ENCODE measurements around the gene ATP13A3.
A peak's percentile ranks its signal among the peaks of the same experiment; 100 is the strongest.

ATP13A3 gene

DNA sequence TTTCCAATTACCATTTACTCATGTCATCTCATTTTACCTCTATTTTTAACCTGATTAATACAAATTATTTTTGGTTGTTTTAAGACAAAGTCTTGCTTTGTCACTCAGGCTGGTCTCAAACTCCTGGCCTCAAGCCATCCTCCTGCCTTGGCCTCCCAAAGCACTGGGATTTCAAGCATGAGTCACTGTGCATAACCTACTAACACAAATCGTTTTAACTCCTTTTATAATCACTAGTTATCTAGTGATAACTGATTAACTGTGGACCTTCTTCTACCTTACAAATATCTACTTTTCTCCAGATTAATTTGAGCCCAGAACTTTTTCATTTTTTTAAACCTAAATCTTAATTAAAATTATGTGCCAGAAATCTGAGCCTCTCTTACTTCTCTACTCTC, 4.6 kb downstream of the ATP13A3 start:
- DNase-seq: no peak
- in situ Hi-C loops (cut with MboI; ENCODE audit: low pct_unique_long_range_greater_than_20kb, low sequenced_read_pairs): no loop called here

DNA sequence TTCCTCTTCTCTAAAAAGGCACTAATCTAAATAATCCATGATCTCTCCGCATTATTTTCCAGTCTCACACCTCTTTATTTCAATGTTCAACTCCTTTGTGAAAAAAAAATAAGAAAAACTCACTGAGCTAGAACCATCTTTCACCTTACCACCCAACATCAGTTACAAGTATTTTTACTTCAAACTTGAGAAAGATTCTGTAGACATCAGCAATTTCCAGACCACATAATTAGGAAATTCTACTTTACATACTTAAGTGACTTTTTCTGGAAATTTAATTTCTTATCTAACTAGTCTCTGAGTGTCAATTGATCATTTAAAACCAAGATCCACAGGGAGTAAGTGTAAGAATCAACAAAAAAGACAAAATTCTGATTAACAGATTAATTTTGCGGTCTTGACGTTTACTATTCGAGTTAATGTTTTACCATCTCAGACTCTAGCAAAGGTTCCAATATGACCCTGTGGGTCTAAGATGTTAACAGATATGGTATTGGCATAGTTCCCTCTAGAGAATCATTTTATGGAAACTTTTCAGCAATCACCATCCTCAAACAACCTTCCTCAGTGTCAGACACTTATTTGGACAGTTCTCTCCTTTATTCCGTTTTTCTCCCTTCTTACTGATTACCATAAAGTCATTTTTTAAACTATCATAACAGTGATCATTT, 5.1 kb downstream of the ATP13A3 start:
- in situ Hi-C loops (cut with MboI; ENCODE audit: low pct_unique_long_range_greater_than_20kb, low sequenced_read_pairs): no loop called here

DNA sequence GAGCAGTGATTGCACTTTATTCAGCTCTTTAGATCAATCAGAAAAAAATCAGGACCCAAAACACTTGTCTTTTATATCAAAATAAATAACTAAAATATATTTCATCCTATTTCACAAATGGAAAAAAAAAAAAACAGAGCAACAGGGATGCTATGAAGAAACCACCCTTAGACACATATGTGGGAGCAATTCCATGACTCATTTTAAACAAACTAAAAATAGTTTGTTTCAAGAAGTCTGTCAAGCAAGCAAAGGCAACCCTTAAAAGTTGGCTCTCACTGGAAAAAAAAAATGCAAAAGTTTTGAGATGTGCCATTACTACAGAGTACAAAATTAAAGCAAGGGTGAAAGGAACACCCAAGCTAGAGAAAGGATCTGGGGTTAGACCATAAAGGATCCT, 5.7 kb downstream of the ATP13A3 start:
- no peak for DNase-seq
- in situ Hi-C loops (cut with MboI; ENCODE audit: low pct_unique_long_range_greater_than_20kb, low sequenced_read_pairs): no loop called here

More for the DNA sequence above, 5.1 kb downstream of the ATP13A3 start:
- no peak for DNase-seq

DNA sequence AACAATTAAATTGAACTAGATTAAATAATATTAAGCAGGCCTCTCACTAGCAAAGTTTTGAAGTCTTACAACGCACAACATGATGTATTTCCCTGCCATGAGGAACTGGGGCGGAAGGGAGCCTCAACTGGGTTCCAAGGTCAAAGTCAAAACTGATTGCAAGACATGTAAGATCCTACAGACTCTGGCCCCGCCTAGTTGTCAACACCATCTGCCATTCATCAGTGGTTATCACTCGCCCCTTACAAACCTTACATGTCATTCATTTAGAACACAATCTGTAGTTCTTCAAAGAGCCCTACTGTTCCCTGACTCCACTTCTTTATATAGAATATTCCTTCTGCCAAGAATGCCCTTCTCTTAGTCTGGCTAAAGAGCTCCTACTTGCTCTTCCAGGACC, 10.0 kb downstream of the ATP13A3 start:
- no peak for DNase-seq
- in situ Hi-C loops (cut with MboI; ENCODE audit: low pct_unique_long_range_greater_than_20kb, low sequenced_read_pairs): no loop called here

DNA sequence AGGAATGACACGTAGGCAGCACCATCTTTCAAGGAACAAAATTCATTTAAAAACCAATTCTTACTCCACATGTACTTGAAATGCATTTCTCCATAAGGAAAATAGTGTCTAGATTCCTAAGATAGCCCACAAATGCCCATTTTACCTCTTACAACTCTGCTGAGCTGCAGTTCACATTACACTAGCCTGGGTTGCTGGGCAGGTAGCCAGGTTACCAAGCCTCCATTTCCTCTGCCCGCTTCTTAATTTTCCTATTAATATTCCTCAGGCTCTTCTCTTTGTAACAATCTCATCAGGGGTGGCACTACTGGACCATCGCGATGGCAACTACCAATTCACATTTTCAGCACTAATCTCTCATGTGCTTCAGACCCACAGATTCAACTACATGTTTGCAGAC, 10.8 kb downstream of the ATP13A3 start:
- no peak for DNase-seq
- in situ Hi-C loops (cut with MboI; ENCODE audit: low pct_unique_long_range_greater_than_20kb, low sequenced_read_pairs): no loop called here

DNA sequence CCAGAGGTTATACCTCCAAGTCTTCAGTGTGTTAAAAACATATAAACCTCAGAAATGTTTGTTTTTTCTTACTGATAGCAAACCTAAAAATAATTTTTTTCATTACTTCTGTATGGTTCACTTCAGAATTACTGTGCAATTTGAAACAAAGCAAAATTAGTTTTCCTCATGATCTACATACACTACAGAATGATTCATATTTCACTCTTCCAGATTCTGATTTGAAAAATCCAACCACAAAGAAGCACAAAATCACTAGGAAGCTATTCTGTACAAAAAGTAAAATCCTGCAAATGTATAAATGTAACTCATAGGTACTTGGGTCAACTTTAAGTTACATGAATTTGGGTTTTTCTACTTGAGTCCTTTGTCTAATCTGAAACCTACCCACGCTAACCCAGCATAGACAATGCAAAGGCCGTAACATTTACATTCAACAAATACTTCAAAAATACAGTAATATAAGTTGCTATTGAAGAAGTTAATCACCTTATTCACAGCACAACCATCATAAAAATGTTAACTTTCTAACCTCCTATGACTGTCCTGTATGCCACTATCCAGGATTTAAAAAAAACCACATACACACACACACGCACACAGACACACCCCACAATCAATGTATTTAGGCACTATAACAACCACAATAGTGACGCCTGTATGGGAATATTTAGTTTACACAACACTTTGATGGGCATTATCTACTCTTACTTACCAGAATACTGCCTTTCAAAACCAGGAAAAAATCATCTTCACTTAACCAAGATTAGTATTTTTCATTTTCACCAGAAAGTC, 11.5 kb downstream of the ATP13A3 start:
- no peak for DNase-seq
- in situ Hi-C loops (cut with MboI; ENCODE audit: low pct_unique_long_range_greater_than_20kb, low sequenced_read_pairs): no loop called here

DNA sequence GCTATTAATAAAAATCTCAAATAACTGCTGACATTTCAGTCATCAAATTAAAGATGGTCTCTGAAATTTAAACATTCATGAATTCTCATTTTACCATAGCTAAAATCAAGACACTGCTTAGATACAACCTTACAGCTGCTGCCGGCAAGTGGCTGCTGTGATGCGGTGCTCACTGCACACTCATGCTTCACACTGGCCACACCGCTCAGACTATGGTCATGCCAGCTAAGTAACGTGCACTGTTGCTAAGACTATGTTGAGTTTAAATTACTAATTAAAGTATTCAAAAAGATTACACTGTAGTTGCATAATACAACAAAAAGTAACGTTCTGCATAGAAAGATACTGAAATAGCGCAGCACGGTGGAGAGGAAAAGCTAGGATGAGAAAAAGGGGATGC, 12.1 kb downstream of the ATP13A3 start:
- in situ Hi-C loops (cut with MboI; ENCODE audit: low pct_unique_long_range_greater_than_20kb, low sequenced_read_pairs): no loop called here
- DNase-seq: no peak

DNA sequence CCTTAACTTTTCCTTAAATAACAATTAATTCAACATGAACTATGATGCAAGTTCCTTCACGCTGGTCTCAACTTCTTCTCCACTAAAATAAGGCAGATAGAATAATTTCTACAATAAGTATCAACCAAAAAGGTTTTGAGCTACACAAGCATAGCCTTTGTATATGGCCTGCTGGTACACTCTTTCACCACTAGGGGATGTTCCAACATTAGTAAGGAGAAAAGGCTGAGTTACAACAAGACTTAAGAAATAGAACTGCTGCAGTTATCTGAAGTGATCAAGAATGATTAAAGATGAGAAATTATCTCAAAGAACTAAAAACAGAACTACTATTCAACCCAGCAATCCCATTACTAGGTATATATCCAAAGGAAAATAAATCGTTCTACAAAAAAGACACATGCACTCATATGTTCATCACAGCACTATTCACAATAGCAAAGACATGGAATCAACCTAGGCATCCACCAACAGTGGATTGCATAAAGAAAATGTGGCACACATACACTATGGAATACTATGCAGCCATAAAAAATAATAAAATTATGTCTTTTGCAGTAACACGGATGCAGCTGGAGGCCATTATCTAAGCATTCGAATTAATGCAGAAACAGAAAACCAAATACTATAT, 14.4 kb downstream of the ATP13A3 start:
- in situ Hi-C loops (cut with MboI; ENCODE audit: low pct_unique_long_range_greater_than_20kb, low sequenced_read_pairs): no loop called here
- DNase-seq: peak; percentile 62

DNA sequence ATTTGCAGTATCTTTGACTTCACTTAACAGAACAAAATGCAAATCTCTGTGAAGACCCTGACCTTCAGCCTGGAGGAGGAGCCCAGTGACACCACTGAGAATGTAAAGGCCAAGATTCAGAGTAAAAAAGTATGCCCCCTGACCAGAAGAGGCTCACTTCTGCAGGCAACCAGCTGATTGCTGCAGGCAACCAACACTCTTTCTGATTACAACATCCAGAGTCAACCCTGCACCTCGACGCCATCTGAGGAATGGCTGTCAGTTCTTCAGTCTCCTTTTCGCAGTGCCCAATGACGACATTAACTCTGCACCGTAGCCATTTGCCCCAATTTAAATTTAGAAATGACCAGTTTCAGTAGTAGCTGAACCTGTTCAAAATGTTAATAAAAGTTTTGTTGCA, 14.9 kb downstream of the ATP13A3 start:
- in situ Hi-C loops (cut with MboI; ENCODE audit: low pct_unique_long_range_greater_than_20kb, low sequenced_read_pairs): no loop called here
- no peak for DNase-seq

DNA sequence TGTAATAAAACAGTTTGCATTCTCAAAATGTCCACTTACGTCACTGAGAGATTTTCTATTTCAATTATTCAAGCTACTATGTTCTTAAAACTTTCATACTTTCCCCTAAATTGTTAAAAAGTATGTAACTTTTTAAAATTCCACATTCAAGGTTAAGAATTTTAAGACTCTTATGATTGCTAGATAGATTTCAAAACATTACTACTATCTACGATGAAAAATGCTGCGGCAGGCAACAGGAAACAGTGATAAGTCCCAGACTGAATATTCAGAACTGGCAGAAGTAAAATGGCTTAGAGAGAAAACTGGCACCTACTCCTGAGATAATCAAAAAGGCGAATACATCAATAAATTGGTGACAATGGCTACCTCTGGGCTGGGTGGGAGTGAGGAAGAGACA, 16.2 kb downstream of the ATP13A3 start:
- in situ Hi-C loops (cut with MboI; ENCODE audit: low pct_unique_long_range_greater_than_20kb, low sequenced_read_pairs): no loop called here
- DNase-seq: no peak

DNA sequence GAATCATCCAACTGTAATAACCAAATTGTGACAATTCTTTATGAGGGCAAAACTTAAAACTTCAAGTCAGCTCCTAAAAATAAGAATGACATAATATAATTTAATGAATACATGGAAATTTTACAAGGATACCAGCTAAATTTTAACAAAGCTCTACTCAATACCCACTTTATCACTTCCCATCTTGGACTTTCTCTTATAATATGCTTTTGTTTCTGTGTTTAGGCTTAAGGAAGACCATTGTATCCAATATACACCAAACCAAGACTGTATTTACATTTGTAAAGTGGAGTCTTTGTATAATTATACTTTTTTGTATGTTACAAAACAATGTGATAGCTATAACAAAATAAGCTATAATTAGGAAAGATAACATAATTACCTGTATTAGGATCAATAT, 16.8 kb downstream of the ATP13A3 start:
- in situ Hi-C loops (cut with MboI; ENCODE audit: low pct_unique_long_range_greater_than_20kb, low sequenced_read_pairs): no loop called here
- no peak for DNase-seq

DNA sequence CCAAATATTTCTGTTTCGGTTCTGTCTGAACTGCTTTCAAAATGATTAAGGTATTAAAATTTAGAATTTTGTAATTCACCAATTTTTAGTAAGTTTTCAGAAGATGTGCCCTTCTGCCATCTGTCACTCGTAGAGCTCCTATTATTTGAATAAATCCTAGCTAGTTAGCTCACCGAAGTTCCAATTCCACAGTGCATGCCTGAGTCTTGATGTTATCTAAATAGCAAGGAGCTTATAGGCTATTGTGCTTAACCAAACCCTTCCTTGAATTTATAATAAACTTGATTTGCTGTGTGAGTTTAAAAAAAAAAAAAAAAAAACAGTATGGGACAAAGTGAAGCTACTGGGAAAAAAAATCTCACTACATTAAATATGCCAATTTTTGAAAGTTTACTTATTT, 18.7 kb downstream of the ATP13A3 start:
- DNase-seq: no peak
- in situ Hi-C loops (cut with MboI; ENCODE audit: low pct_unique_long_range_greater_than_20kb, low sequenced_read_pairs): no loop called here

DNA sequence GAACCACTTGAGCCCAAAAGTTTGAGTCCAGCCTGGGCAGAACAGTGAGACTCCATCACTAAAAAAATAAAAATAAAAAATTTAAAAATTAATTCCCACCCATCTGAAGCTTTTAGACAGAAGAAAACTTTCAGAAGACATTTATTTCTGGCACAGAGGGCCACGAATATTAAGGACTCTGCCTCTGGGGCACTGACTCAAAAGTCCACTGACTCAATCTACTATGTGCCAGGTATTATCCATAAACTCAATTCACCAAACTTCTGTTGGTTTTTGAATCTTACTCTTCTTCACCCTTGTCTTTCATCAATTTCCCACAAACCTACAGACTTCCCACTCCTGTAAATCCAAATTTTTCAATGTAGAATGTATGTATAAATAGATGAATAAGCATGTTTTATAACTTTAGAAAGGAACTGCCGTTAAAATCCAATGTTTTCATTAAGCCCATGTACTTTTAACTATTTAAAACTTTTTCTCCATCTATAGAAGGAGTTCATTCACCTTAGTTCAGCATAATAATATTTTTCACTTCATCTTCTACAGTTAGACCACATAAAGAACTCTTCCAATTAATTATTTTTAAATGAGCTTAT, 19.9 kb downstream of the ATP13A3 start:
- in situ Hi-C loops (cut with MboI; ENCODE audit: low pct_unique_long_range_greater_than_20kb, low sequenced_read_pairs): no loop called here

DNA sequence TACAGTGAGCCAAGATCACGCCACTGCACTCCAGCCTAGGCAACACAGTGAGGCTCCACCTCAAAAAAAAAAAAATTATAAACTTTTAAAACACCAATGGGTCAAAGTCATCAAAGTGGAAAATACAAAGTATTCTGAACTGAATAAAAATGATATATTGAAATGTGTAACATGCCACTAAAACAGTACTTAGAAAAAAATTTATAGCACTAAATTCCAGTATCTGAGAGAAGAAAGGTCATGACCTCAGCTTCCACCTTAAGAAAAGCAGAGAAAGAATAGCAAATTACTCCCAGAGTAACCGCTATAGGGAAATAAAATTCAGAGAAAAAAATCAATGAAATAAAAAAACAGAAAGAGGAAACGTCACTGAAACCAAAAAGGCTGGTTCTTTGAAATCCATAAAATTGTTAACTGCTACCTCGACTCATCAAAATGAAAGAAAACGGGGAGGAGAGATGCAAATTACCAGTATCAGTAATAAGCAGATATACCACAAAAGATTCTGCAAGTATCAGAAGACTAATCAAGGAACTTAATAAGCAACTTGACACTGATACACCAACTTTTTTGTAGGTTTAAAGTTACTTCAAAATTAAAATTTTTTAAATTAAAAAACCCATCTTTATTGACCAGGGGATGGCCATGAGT, 20.8 kb downstream of the ATP13A3 start:
- in situ Hi-C loops (cut with MboI; ENCODE audit: low pct_unique_long_range_greater_than_20kb, low sequenced_read_pairs): no loop called here
- DNase-seq: no peak

More for the DNA sequence above, 19.9 kb downstream of the ATP13A3 start:
- no peak for DNase-seq

DNA sequence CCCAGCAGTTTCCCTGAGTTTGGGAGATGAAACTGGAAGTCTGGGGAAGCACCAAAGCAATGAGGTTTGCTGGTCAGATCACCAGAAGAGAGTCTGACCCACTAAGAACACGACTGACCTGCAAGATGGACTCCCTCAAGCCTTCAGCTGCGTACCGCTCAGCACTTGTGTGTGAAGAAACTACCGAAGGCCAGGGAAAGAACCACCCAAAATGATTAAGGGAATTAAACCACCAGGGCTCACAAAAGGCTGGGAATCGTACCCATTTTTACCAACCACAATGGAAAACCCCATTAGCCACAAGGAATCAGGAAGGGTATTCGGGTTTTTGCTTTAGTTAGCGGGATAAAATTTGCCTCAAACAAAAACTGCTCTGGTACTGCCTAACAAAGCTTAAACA, 21.6 kb downstream of the ATP13A3 start:
- in situ Hi-C loops (cut with MboI; ENCODE audit: low pct_unique_long_range_greater_than_20kb, low sequenced_read_pairs): no loop called here
- no peak for DNase-seq

DNA sequence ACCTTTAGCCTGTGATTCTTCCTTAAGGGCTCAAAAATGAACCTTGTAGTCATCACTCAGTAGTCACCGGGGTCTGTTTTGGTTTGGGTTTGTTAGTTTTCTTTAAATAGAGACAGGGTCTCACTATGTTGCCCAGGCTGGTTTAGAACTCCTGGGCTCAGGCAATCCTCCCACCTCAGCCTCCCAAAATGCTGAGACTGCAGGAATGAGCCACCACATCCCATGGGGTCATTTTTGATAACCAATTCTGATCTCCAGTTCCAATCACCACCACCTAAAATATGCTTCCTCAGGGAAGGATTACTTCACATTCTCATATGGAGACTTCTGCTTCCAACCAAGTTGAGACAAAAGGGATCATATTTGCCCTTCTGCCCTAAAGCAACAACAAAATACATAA, 22.1 kb downstream of the ATP13A3 start:
- no peak for DNase-seq
- in situ Hi-C loops (cut with MboI; ENCODE audit: low pct_unique_long_range_greater_than_20kb, low sequenced_read_pairs): no loop called here

DNA sequence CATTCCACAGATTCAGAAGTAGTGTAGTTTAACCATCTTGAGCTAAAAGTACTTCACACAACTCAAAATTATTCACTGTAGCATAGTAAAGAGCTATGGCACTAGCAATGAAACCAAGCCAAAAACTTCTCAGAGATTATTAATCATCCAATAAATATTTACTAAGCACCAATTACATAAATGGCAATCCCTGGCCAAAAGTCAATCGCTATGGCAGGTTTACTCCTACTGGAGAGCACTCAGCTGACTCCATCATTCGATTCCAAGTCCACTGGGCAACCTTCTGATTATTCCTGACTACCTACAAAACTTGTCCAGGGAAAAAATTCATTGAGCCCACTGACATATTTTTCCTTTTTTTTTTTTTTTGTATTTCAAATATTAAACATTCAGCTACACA, 23.9 kb downstream of the ATP13A3 start:
- in situ Hi-C loops (cut with MboI; ENCODE audit: low pct_unique_long_range_greater_than_20kb, low sequenced_read_pairs): no loop called here
- DNase-seq: no peak

DNA sequence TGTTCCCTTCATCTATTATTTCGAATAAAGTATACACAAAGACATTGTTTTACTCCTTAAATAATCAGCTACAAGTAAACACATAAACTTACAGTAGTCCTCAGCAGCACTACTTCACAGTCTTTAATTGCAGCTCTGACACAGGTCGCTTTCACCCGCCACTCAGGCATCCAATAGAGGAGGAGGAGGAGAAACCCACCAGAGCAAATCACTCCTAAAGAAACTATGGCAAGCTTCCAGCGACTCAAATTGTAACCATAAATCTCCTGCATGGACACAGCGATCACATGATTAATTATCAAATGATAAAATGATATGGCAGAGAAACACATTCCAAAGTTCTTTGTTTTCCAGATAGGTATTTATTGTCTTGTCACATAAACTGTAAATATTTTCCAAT, 26.2 kb downstream of the ATP13A3 start:
- in situ Hi-C loops (cut with MboI; ENCODE audit: low pct_unique_long_range_greater_than_20kb, low sequenced_read_pairs): no loop called here
- DNase-seq: no peak

DNA sequence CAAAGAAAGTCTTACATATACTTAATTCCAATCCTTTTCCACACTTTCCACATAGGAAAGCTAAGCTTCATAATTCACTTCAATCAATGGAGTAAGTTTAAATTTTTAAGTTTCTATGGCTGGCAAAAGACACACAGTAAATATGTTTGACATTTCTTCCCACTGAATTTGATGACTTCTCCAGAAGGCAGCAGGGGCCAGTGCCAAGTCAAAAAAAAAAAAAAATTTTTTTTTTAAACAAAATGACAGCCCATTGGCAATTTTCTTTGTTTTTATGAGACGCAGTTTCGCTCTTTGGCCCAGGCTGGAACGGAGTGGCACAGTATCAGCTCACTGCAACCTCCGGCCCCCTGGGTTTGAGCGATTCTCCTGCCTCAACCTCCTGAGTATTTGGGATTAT, 28.7 kb downstream of the ATP13A3 start:
- in situ Hi-C loops (cut with MboI; ENCODE audit: low pct_unique_long_range_greater_than_20kb, low sequenced_read_pairs): no loop called here
- DNase-seq: no peak

DNA sequence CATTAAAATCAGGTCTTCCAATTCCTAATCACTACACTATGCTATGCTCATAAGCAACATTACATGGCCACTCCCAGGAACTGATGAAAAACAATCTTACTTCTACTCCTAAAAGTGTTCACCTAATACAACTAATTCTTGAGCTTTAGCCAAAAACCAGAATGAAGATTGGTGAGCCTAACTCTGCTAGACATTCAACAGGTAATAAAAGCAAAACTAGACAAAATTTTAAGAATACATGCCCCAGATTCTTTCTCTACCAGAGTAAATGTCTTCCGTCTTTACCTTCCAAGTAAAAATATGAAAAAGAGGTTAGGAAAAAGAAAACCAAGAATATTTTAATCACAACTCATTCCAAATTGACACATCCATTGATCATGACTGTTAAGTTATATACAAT, 31.3 kb downstream of the ATP13A3 start:
- in situ Hi-C loops (cut with MboI; ENCODE audit: low pct_unique_long_range_greater_than_20kb, low sequenced_read_pairs): no loop called here

More for the DNA sequence above, 31.3 kb downstream of the ATP13A3 start:
- no peak for DNase-seq

All from KBM-7 (cell line).